Spleen (tissue), 7 donors: ENCODE results near the gene XG.

ENCODE experiments used
- CTCF ChIP-seq, 11 experiments: fragments of 200-600 bp in 7 of 11; fragments of 450-650 bp in 4 of 11; sonication (generic) in 4 of 11; IDR thresholded peaks in 8 of 11; conservative IDR thresholded peaks in 3 of 11; 1 replicate in 7 of 11; 2 replicates in 4 of 11; pipeline versions ENCODE4 v1.4.0 to v1.8.0; 2016 to 2021; ENCODE audit warnings: antibody characterized with exemption in 11 of 11, inconsistent platforms in 4 of 11, mild to moderate bottlenecking in 1 of 11
- POLR2AphosphoS5 ChIP-seq, 3 donors: sonication (generic); formaldehyde crosslinking; IDR thresholded peaks; one replicate each; pipeline ENCODE4 v1.5.1; 2017; ENCODE audit warnings: antibody characterized with exemption in 3 of 3
- donor health status: DM: no; HTN: no; CAD: no; lungs with moderate emphysema.
- donor health status: DM: no; HTN: no; CAD: no.
- donor health status: DM: no; HTN: no; CAD: no.

DNA sequence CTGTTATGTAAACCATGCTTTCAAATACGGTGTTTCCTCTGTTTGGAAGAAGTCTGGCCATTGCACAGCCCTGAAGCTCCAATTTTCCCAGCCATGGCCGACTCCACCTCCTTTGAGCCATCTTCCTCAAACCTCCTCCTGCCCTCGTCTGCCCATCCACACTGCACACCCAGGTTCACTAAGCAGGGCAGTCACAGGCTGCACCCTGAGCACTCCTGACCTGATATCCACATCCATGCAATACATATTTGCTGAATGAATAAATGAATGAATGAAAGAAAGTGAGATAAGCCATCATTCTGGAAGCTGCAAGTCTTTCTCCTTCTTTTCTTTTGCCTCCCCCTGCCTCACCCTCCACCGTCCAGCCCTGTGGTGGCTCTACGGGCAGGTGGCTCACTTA, 22.2 kb downstream of the XG start:
- TF ChIP-seq POLR2AphosphoS5 (IDR thresholded peaks at IDR 0.05), result no peak
- TF ChIP-seq CTCF (IDR thresholded peaks at IDR 0.05 in 8 of 11, conservative IDR thresholded peaks at IDR 0.05 in 3 of 11), result no peak
